ENCODE results near the gene SREK1. TPM values are rescaled to one million over a fixed set of nuclear protein-coding genes. Genes with fewer than 3 reads are reported as not detected.

SREK1 gene
- total RNA-seq, 1 experiment from 2014 or later = 59.6 TPM

GRCh38 chr5:66164044-66164790, 20.1 kb downstream of the SREK1 start:
- no peak overlapping the region; a peak in 1 of 7 replicates for H3K27ac Mint-ChIP-seq
- no CpG with 5 or more reads among the region's 8 CpGs for WGBS (ENCODE audit: extremely low coverage, insufficient read length, low lambda C conversion rate)

More at GRCh38 chr5:66164044-66164790, 20.1 kb downstream of the SREK1 start:
- peaks cover 20 to 69% (median 67%) of the 10 kb centered on the region in 3 experiments; a peak in 6 of 7 replicates for H3K36me3 Mint-ChIP-seq (ENCODE audit: insufficient read depth in 1 of 3, low read depth in 3 of 3)
- no peaks in the 10 kb centered on the region for H3K27me3 Mint-ChIP-seq (ENCODE audit: low read depth)
- Histone ChIP-seq H4K91ac (ENCODE audit: insufficient read length, low read depth, low read length) (no peak overlapping the region), H4K20me1 (ENCODE audit: control insufficient read depth, insufficient read depth, insufficient read length) (no peaks in the 10 kb centered on the region), H3K79me1 (ENCODE audit: insufficient read depth, low read depth, low read length, poor library complexity, severe bottlenecking) (no peaks in the 10 kb centered on the region), H3K9ac (ENCODE audit: extremely low read depth, insufficient read length, low read length) (no peak overlapping the region), H3K4ac (ENCODE audit: low read depth, low read length) (no peak overlapping the region), H2BK15ac (ENCODE audit: low read depth, low read length) (no peak overlapping the region), H4K5ac (ENCODE audit: insufficient read length, low read depth, low read length) (no peak overlapping the region), H3K79me2 (ENCODE audit: insufficient read depth, low read length) (no peaks in the 10 kb centered on the region), H2BK120ac (ENCODE audit: low read depth, low read length, poor library complexity, severe bottlenecking) (no peak overlapping the region), H3T11ph (ENCODE audit: low read length) (no peak overlapping the region), H4K8ac (replicated peaks; ENCODE audit: insufficient read length, low read depth, low read length) (no peak overlapping the region), H3K14ac (ENCODE audit: insufficient read depth, low read length) (no peak overlapping the region), H3K4me1 (ENCODE audit: insufficient read depth, low read length) (no peaks in the 10 kb centered on the region), H2BK5ac (ENCODE audit: insufficient read length, low read length) (no peak overlapping the region), H3K27me3 (ENCODE audit: insufficient read depth, low read length) (no peaks in the 10 kb centered on the region; the same call in 1 of the 2 replicates), H3K56ac (ENCODE audit: insufficient read length, low read depth, low read length) (no peak overlapping the region), H2BK20ac (ENCODE audit: low read depth, low read length, poor library complexity, severe bottlenecking) (no peak overlapping the region), H2BK12ac (ENCODE audit: insufficient read length, low read depth, low read length) (no peak overlapping the region), H2AFZ (ENCODE audit: low read length) (no peak overlapping the region), H3K27ac (ENCODE audit: insufficient read length, low read depth, low read length) (no peak overlapping the region), H3K23me2 (ENCODE audit: insufficient read length, low read depth, low read length, poor library complexity, severe bottlenecking) (no peaks in the 10 kb centered on the region), H3K18ac (ENCODE audit: insufficient read length, low read depth, low read length) (no peak overlapping the region), H2AK5ac (ENCODE audit: insufficient read length, low read length) (no peak overlapping the region), H3K4me2 (ENCODE audit: insufficient read depth, insufficient read length, low read length) (no peak overlapping the region), H3K23ac (ENCODE audit: insufficient read length, low read depth, low read length) (no peak overlapping the region), H3K9me3 (ENCODE audit: control insufficient read depth, low read depth, low read length) (no peaks in the 10 kb centered on the region)
- no peak overlapping the region for H3K4me3 Mint-ChIP-seq
- no peaks in the 10 kb centered on the region for H3K9me3 Mint-ChIP-seq
- H3K4me1 Mint-ChIP-seq = no peaks in the 10 kb centered on the region
- DNase-seq = no peak
- no peak for TF ChIP-seq CTCF (conservative IDR thresholded peaks at IDR 0.05)
